Loucy (cell line): Measurements from ENCODE around the gene GRAMD4.

Source experiments
- EZH2phosphoT487 ChIP-seq: fragments of 200-600 bp; IDR thresholded peaks from 2 replicates; pipeline ENCODE4 v1.6.1; 2018; ENCODE audit warnings: antibody characterized with exemption, mild to moderate bottlenecking, moderate library complexity, borderline replicate concordance
- TF ChIP-seq, protein P1 (sequence below): fragments of 200-600 bp; sonication (generic); conservative IDR thresholded peaks from 2 replicates; pipeline ENCODE4 v1.5.1; 2014; ENCODE audit warnings: mild to moderate bottlenecking, antibody characterized with exemption, low read length

DNA sequence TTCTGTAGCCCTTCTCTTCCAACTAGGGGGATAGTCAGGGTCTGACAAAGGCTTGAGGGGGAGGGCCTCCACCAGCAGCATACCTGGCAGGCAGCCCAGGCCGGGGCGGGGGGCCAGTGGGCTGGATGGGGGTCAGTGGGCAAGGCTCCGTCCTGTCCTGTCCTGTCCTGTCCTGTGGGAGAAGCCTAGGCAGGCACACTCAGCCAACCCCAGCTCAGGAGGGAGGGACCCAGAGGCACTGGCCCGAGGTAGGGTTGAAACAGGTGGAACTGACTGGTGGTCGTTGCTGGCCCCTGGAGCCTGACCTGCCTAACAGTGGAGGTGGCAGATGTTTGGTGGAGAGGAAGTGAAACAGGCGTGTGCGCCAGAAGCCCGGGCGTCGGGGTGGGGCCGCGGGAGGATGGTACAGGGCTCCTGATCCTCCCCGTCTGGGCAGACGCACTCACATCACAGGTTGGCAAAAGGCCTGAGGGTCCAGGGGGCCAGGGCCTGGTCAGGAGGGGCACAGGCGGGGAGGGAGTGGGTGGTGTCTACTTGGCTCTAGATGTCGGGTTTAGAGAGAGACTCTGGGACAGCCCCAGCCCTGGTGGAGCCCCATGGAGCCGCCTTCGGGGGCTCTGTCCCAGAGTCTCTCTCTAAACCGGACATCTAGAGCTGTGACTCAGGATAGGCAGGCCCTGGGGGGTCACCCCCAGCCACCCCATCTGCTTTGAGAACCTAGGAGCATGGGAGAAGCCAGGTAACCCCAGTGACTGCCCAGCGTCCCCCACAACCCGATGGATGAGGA lies 32.5 kb upstream of the GRAMD4 start:
- no peak for TF ChIP-seq EZH2phosphoT487
- TF ChIP-seq, protein P1, sequence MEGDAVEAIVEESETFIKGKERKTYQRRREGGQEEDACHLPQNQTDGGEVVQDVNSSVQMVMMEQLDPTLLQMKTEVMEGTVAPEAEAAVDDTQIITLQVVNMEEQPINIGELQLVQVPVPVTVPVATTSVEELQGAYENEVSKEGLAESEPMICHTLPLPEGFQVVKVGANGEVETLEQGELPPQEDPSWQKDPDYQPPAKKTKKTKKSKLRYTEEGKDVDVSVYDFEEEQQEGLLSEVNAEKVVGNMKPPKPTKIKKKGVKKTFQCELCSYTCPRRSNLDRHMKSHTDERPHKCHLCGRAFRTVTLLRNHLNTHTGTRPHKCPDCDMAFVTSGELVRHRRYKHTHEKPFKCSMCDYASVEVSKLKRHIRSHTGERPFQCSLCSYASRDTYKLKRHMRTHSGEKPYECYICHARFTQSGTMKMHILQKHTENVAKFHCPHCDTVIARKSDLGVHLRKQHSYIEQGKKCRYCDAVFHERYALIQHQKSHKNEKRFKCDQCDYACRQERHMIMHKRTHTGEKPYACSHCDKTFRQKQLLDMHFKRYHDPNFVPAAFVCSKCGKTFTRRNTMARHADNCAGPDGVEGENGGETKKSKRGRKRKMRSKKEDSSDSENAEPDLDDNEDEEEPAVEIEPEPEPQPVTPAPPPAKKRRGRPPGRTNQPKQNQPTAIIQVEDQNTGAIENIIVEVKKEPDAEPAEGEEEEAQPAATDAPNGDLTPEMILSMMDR: no peak
